ENCODE measurements around the gene ASPRV1.

- TF ChIP-seq CTCF (IDR thresholded peaks at IDR 0.05) (no peak), NR2C2 (CRISPR knock-in tag; IDR thresholded peaks at IDR 0.05) (no peak), SP1 (CRISPR knock-in tag; conservative IDR thresholded peaks at IDR 0.05) (no peak), ZNF232 (CRISPR knock-in tag; IDR thresholded peaks at IDR 0.05) (no peak), ZNF671 (CRISPR knock-in tag; IDR thresholded peaks at IDR 0.05) (no peak), CREB1 (CRISPR knock-in tag; IDR thresholded peaks at IDR 0.05) (no peak), MAX (CRISPR knock-in tag; IDR thresholded peaks at IDR 0.05) (no peak), HMGA2 (CRISPR knock-in tag; IDR thresholded peaks at IDR 0.05) (no peak)
These were observed 13.9 kb upstream of the ASPRV1 start for GRCh38 chr2:69975136-69975852.
